Liver (tissue), 9 donors: ENCODE data around the gene GRIN2D. TPM values are rescaled to one million over a fixed set of nuclear protein-coding genes. Genes with fewer than 3 reads are reported as not detected.

Source experiments
- DNase-seq: peaks from one replicate; pipeline ENCODE4 v3.0.0-alpha.2; 2017; ENCODE audit warnings: low spot score
- H3K27ac ChIP-seq, 2 donors: one replicate each; pipeline ENCODE4 v1.7.0; 2013; ENCODE audit warnings: inconsistent platforms in 2 of 2, low read length in 2 of 2, control low read depth in 1 of 2, low read depth in 1 of 2, mild to moderate bottlenecking in 1 of 2
- H3K27me3 ChIP-seq, 4 donors: one replicate each; pipeline versions ENCODE4 v1.6.1 to v1.7.0; 2013; ENCODE audit warnings: low read length in 3 of 4, inconsistent platforms in 1 of 4, mild to moderate bottlenecking in 1 of 4, moderate library complexity in 1 of 4; ENCODE audit not compliant: control insufficient read depth in 4 of 4, insufficient read depth in 4 of 4
- H3K36me3 ChIP-seq, 4 donors: one replicate each; pipeline versions ENCODE4 v1.6.1 to v1.7.0; 2013; ENCODE audit warnings: low read length in 3 of 4, mild to moderate bottlenecking in 3 of 4, low read depth in 1 of 4, moderate library complexity in 1 of 4; ENCODE audit not compliant: control insufficient read depth in 4 of 4, insufficient read depth in 3 of 4
- H3K4me1 ChIP-seq, 4 donors: one replicate each; pipeline versions ENCODE4 v1.6.1 to v1.7.0; 2013; ENCODE audit warnings: low read length in 3 of 4, mild to moderate bottlenecking in 3 of 4, moderate library complexity in 1 of 4; ENCODE audit not compliant: control insufficient read depth in 4 of 4, insufficient read depth in 4 of 4
- H3K4me3 ChIP-seq, 3 donors: one replicate each; pipeline versions ENCODE4 v1.6.1 to v1.7.0; 2013; ENCODE audit warnings: low read length in 3 of 3, control low read depth in 1 of 3, low read depth in 1 of 3, mild to moderate bottlenecking in 1 of 3
- H3K9ac ChIP-seq, 2 donors: one replicate each; pipeline ENCODE4 v1.7.0; 2013; ENCODE audit warnings: low read length in 2 of 2, mild to moderate bottlenecking in 2 of 2, moderate library complexity in 2 of 2, control low read depth in 1 of 2, low read depth in 1 of 2
- H3K9me3 ChIP-seq, 4 donors: one replicate each; pipeline versions ENCODE4 v1.6.1 to v1.7.0; 2013; ENCODE audit warnings: low read length in 3 of 4; ENCODE audit not compliant: control insufficient read depth in 4 of 4
- ATF3 ChIP-seq: IDR thresholded peaks from 2 replicates; pipeline ENCODE4 v1.6.1; 2016; ENCODE audit warnings: antibody characterized with exemption
- EGR1 ChIP-seq, 2 donors: IDR thresholded peaks; 2 replicates each; pipeline ENCODE4 v1.6.1; 2016 to 2018; ENCODE audit warnings: antibody characterized with exemption in 2 of 2, low read depth in 2 of 2
- FOXA1 ChIP-seq: IDR thresholded peaks from 2 replicates; pipeline ENCODE4 v1.6.1; 2016; ENCODE audit warnings: antibody characterized with exemption
- FOXA2 ChIP-seq: IDR thresholded peaks from 2 replicates; pipeline ENCODE4 v1.6.1; 2016; ENCODE audit warnings: antibody characterized with exemption
- GABPA ChIP-seq, 2 donors: IDR thresholded peaks in 1 of 2; conservative IDR thresholded peaks in 1 of 2; 2 replicates each; pipeline ENCODE4 v1.6.1; 2016; ENCODE audit warnings: antibody characterized with exemption in 2 of 2, mild to moderate bottlenecking in 1 of 2, moderate library complexity in 1 of 2
- HNF4A ChIP-seq, 2 donors: conservative IDR thresholded peaks; 2 replicates each; pipeline ENCODE4 v1.6.1; 2016; ENCODE audit warnings: antibody characterized with exemption in 2 of 2, mild to moderate bottlenecking in 2 of 2
- HNF4G ChIP-seq: IDR thresholded peaks from 2 replicates; pipeline ENCODE4 v1.6.1; 2016; ENCODE audit warnings: antibody characterized with exemption
- JUND ChIP-seq, 2 donors: IDR thresholded peaks; 2 replicates each; pipeline ENCODE4 v1.6.1; 2016; ENCODE audit warnings: antibody characterized with exemption in 2 of 2
- MAX ChIP-seq: IDR thresholded peaks from 2 replicates; pipeline ENCODE4 v1.6.1; 2016; ENCODE audit warnings: antibody characterized with exemption
- NR2F2 ChIP-seq: IDR thresholded peaks from 2 replicates; pipeline ENCODE4 v1.6.1; 2016; ENCODE audit warnings: antibody characterized with exemption
- REST ChIP-seq: IDR thresholded peaks from 2 replicates; pipeline ENCODE4 v1.6.1; 2016; ENCODE audit warnings: antibody characterized with exemption, mild to moderate bottlenecking
- RXRA ChIP-seq, 2 donors: IDR thresholded peaks; 2 replicates each; pipeline ENCODE4 v1.6.1; 2017 to 2018; ENCODE audit warnings: antibody characterized with exemption in 2 of 2, mild to moderate bottlenecking in 1 of 2
- SP1 ChIP-seq: IDR thresholded peaks from 2 replicates; pipeline ENCODE4 v1.6.1; 2018; ENCODE audit warnings: antibody characterized with exemption, mild to moderate bottlenecking
- YY1 ChIP-seq: IDR thresholded peaks from 2 replicates; pipeline ENCODE4 v1.6.1; 2016; ENCODE audit warnings: antibody characterized with exemption, mild to moderate bottlenecking
- WGBS: extraction: QIAGEN DNeasy Blood & Tissue Kit; methylation state at CpG from one replicate; pipeline ENCODE4 v1.1.7; 2013; 5-methylcytosine and 5-hydroxymethylcytosine counted together
- polyA plus RNA-seq, 2 donors: library from polyadenylated mRNA; stranded (reverse) in 1 of 2; unstranded in 1 of 2; fragments of 200-250 nt in 1 of 2; fragments of >200 nt in 1 of 2; fragmentation: Nextera tagmentation in 1 of 2; extraction: Ambion mirVana in 1 of 2; gene quantifications; one replicate each; pipeline versions ENCODE4 v1.2.1 to v1.2.3, GENCODE V29; 2013 to 2015
- total RNA-seq, 2 donors: library from RNA; depleted of rRNA; stranded (reverse); fragments of >200 nt; gene quantifications; one replicate each; pipeline ENCODE4 v1.2.3, GENCODE V29; 2014
- donor health status: healthy.
- donor health status: healthy.
- donor health status: healthy.
- donor health status: healthy.
- donor health status: healthy.

The GRIN2D gene
- total and polyA plus RNA-seq, 4 donors = 0.13 to 0.33 (median 0.17) TPM; not detected in 1

- Histone ChIP-seq H3K27ac (no peak overlapping the region), H3K9ac (no peak overlapping the region), H3K36me3 (peaks cover 3 to 17% (median 8%) of the 10 kb centered on the region in 4 donors), H3K27me3 (no peaks in the 10 kb centered on the region), H3K4me1 (no peaks in the 10 kb centered on the region), H3K9me3 (no peaks in the 10 kb centered on the region), H3K4me3 (no peak overlapping the region)
- TF ChIP-seq JUND (IDR thresholded peaks at IDR 0.05) = no peak
- TF ChIP-seq HNF4G = no peak
- TF ChIP-seq MAX = no peak
- DNase-seq = no peak
- 94% methylated on average over 10 of the region's 10 CpGs for WGBS
These were observed 15.3 kb upstream of the GRIN2D start for GRCh38 chr19:48378194-48378570.

GRCh38 chr19:48379058-48379457, 14.4 kb upstream of the GRIN2D start:
- no peak for DNase-seq

More at GRCh38 chr19:48379058-48379457, 14.4 kb upstream of the GRIN2D start:
- peaks cover 9 to 26% (median 15%) of the 10 kb centered on the region in 4 donors for H3K36me3 ChIP-seq
- no peaks in the 10 kb centered on the region for H3K4me1 ChIP-seq
- H3K9ac ChIP-seq = no peak overlapping the region
- H3K27me3 ChIP-seq = no peaks in the 10 kb centered on the region
- no peak overlapping the region for H3K4me3 ChIP-seq
- TF ChIP-seq JUND (IDR thresholded peaks at IDR 0.05) (no peak), HNF4A (conservative IDR thresholded peaks at IDR 0.05) (no peak), HNF4G (no peak), RXRA (IDR thresholded peaks at IDR 0.05) (no peak), SP1 (no peak), MAX (no peak), YY1 (no peak), GABPA (IDR thresholded peaks at IDR 0.05 in 1 of 2, conservative IDR thresholded peaks at IDR 0.05 in 1 of 2) (no peak), NR2F2 (no peak), FOXA1 (no peak), EGR1 (IDR thresholded peaks at IDR 0.05; ENCODE audit: low read depth in 2 of 2) (no peak), ATF3 (no peak), REST (no peak), FOXA2 (no peak)
- no peaks in the 10 kb centered on the region for H3K9me3 ChIP-seq
- no peak overlapping the region for H3K27ac ChIP-seq
- 77% methylated on average over 5 of the region's 5 CpGs for WGBS
